Neural progenitor cell (in vitro differentiated cells): ENCODE results near the gene SLC2A9.

Experiments used
- EZH2 ChIP-seq: fragments of 200-600 bp; sonication (generic); IDR thresholded peaks from 2 replicates; pipeline ENCODE4 v1.6.1; 2017; ENCODE audit warnings: antibody characterized with exemption, mild to moderate bottlenecking, moderate library complexity
- TF ChIP-seq, protein P1 (sequence below): fragments of 200-600 bp; sonication (generic); IDR thresholded peaks from 2 replicates; pipeline ENCODE4 v1.5.1; 2017; ENCODE audit warnings: antibody characterized with exemption, mild to moderate bottlenecking

DNA sequence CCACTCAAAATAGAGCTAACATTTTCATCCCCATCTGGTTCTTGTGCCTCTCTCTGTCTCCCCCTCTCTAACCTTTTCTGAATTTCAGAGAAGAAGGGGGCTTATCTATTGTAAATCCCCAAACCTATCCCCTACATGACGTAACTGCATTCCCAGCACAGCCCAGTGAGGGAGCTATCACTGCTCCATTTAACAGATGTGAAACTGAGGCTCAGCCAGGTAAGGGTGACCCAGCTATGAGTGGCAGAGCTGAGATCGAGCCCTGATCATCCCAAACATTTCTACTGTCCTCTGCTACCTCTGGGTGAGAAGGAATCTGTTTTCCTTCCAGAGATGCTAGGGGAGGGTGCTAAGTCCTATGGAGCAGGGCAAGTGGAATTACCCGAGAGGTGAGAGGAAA is 107.5 kb downstream of the SLC2A9 start:
- TF ChIP-seq, protein P1, sequence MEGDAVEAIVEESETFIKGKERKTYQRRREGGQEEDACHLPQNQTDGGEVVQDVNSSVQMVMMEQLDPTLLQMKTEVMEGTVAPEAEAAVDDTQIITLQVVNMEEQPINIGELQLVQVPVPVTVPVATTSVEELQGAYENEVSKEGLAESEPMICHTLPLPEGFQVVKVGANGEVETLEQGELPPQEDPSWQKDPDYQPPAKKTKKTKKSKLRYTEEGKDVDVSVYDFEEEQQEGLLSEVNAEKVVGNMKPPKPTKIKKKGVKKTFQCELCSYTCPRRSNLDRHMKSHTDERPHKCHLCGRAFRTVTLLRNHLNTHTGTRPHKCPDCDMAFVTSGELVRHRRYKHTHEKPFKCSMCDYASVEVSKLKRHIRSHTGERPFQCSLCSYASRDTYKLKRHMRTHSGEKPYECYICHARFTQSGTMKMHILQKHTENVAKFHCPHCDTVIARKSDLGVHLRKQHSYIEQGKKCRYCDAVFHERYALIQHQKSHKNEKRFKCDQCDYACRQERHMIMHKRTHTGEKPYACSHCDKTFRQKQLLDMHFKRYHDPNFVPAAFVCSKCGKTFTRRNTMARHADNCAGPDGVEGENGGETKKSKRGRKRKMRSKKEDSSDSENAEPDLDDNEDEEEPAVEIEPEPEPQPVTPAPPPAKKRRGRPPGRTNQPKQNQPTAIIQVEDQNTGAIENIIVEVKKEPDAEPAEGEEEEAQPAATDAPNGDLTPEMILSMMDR, result no peak
- no peak for TF ChIP-seq EZH2
